SK-N-SH (cell line): ENCODE data around the gene CDK1. TPM values are rescaled to one million over a fixed set of nuclear protein-coding genes. Genes with fewer than 3 reads are reported as not detected.

ENCODE experiments used
- CTCF ChIA-PET: fragments of 300-600, 350-600 bp; formaldehyde crosslinking; extraction: SDS; loops from one replicate; lab custom pipeline; 2021; lab: Yijun Ruan, JAX
- POLR2A ChIA-PET: fragments of 350-600 bp; sonication (Branson Sonifier 250); formaldehyde crosslinking; extraction: SDS; loops from one replicate; lab custom pipeline; 2020; ENCODE audit warnings: antibody characterized with exemption, inconsistent platforms; lab: Yijun Ruan, JAX
- DNase-seq: peaks from one replicate; pipeline ENCODE4 v3.0.0; 2012
- H2AFZ ChIP-seq: fragments of 200-600 bp; sonication (generic); 2 replicates; pipeline ENCODE4 v1.8.1; 2016; ENCODE audit warnings: antibody characterized with exemption, mild to moderate bottlenecking, low read depth
- H3F3A ChIP-seq: fragments of 200-600 bp; sonication (generic); replicated peaks from 2 replicates; pipeline ENCODE3; 2016; ENCODE audit warnings: antibody characterized with exemption, mild to moderate bottlenecking; ENCODE audit not compliant: insufficient read depth
- H3K27ac ChIP-seq, 2 experiments: fragments of 200-500 bp in 1 of 2; fragments of 200-600 bp in 1 of 2; sonication (Bioruptor generic) in 1 of 2; sonication (generic), shearing (Covaris generic) in 1 of 2; 2 replicates each; pipeline versions ENCODE4 v1.5.1 to v1.6.1; 2014 to 2016; ENCODE audit warnings: low read depth in 2 of 2, inconsistent platforms in 1 of 2, low read length in 1 of 2, mild to moderate bottlenecking in 1 of 2, mixed read lengths in 1 of 2
- H3K27me3 ChIP-seq: fragments of 200-600 bp; sonication (generic), shearing (Covaris generic); 2 replicates; pipeline ENCODE4 v1.6.1; 2016; ENCODE audit warnings: mixed run types; ENCODE audit not compliant: insufficient read depth
- H3K36me3 ChIP-seq, 2 experiments: fragments of 200-500 bp in 1 of 2; fragments of 200-600 bp in 1 of 2; sonication (Bioruptor generic) in 1 of 2; sonication (generic) in 1 of 2; replicated peaks in 1 of 2; 2 replicates each; pipeline versions ENCODE3 to v1.5.1; 2014 to 2016; ENCODE audit warnings: low read length in 1 of 2, mild to moderate bottlenecking in 1 of 2; ENCODE audit not compliant: insufficient read depth in 2 of 2, control insufficient read depth in 1 of 2
- H3K4me1 ChIP-seq, 2 experiments: fragments of 200-500 bp in 1 of 2; fragments of 200-600 bp in 1 of 2; sonication (Bioruptor generic) in 1 of 2; sonication (generic), shearing (Covaris generic) in 1 of 2; 2 replicates each; pipeline versions ENCODE4 v1.5.1 to v1.6.1; 2014 to 2016; ENCODE audit warnings: low read depth in 1 of 2, low read length in 1 of 2, mixed run types in 1 of 2; ENCODE audit not compliant: insufficient read depth in 2 of 2, control insufficient read depth in 1 of 2
- H3K4me2 ChIP-seq: fragments of 200-600 bp; sonication (generic), shearing (Covaris generic); 2 replicates; pipeline ENCODE4 v1.6.1; 2017; ENCODE audit warnings: mixed run types
- H3K4me3 ChIP-seq, 2 experiments: fragments of 200-500 bp in 1 of 2; fragments of 200-600 bp in 1 of 2; sonication (Bioruptor generic) in 1 of 2; sonication (generic), shearing (Covaris generic) in 1 of 2; 2 replicates each; pipeline versions ENCODE4 v1.5.1 to v1.8.1; 2014 to 2016; ENCODE audit warnings: low read depth in 2 of 2, inconsistent platforms in 1 of 2, low read length in 1 of 2, mild to moderate bottlenecking in 1 of 2, mixed read lengths in 1 of 2, moderate library complexity in 1 of 2
- H3K79me2 ChIP-seq: fragments of 200-600 bp; sonication (generic); 2 replicates; pipeline ENCODE4 v1.8.1; 2017; ENCODE audit warnings: mild to moderate bottlenecking; ENCODE audit not compliant: insufficient read depth
- H3K9ac ChIP-seq: fragments of 200-600 bp; sonication (generic); 2 replicates; pipeline ENCODE4 v1.6.1; 2017; ENCODE audit warnings: mixed run types
- H3K9me2 ChIP-seq: fragments of 200-600 bp; sonication (generic); 2 replicates; pipeline ENCODE4 v1.6.1; 2017; ENCODE audit warnings: mixed run types
- H3K9me3 ChIP-seq: fragments of 200-600 bp; sonication (generic); 2 replicates; pipeline ENCODE4 v1.6.1; 2017; ENCODE audit warnings: mixed run types, mild to moderate bottlenecking, moderate library complexity
- H4K20me1 ChIP-seq: fragments of 200-600 bp; sonication (generic); 2 replicates; pipeline ENCODE4 v1.6.1; 2017; ENCODE audit warnings: mild to moderate bottlenecking, mixed run types; ENCODE audit not compliant: insufficient read depth
- ELF1 ChIP-seq: IDR thresholded peaks from 2 replicates; pipeline ENCODE4 v1.4.0; 2012
- EP300 ChIP-seq, 2 experiments: IDR thresholded peaks; 2 replicates each; pipeline versions ENCODE4 v1.4.0 to v1.6.1; 2012; ENCODE audit warnings: borderline replicate concordance in 1 of 2, low read depth in 1 of 2, low read length in 1 of 2
- EZH2phosphoT487 ChIP-seq: fragments of 200-600 bp; sonication (generic); IDR thresholded peaks from 2 replicates; pipeline ENCODE4 v1.6.1; 2017; ENCODE audit warnings: low read depth, mixed run types, mild to moderate bottlenecking, antibody characterized with exemption, moderate library complexity, borderline replicate concordance
- FOXM1 ChIP-seq: IDR thresholded peaks from 2 replicates; pipeline ENCODE4 v1.4.0; 2012; ENCODE audit warnings: low read depth, mild to moderate bottlenecking
- JUND ChIP-seq: IDR thresholded peaks from 2 replicates; pipeline ENCODE4 v1.4.0; 2012
- NFIC ChIP-seq: IDR thresholded peaks from 2 replicates; pipeline ENCODE4 v1.4.0; 2012; ENCODE audit warnings: borderline replicate concordance
- NRF1 ChIP-seq: IDR thresholded peaks from 2 replicates; pipeline ENCODE4 v1.6.1; 2012; ENCODE audit warnings: low read depth, mild to moderate bottlenecking, low read length
- POLR2AphosphoS5 ChIP-seq: IDR thresholded peaks from 2 replicates; pipeline ENCODE4 v1.6.1; 2012; ENCODE audit warnings: low read depth, low read length
- RAD21 ChIP-seq: IDR thresholded peaks from 2 replicates; pipeline ENCODE4 v1.6.1; 2012; ENCODE audit warnings: mild to moderate bottlenecking, low read length
- RCOR1 ChIP-seq: fragments of 150-350 bp; IDR thresholded peaks from 2 replicates; pipeline ENCODE4 v1.6.1; 2017; ENCODE audit warnings: antibody characterized with exemption, low read length
- RFX5 ChIP-seq: IDR thresholded peaks from 2 replicates; pipeline ENCODE4 v1.6.1; 2012; ENCODE audit warnings: mild to moderate bottlenecking, improper control_type of control experiment, low read length
- RXRA ChIP-seq: IDR thresholded peaks from 2 replicates; pipeline ENCODE4 v1.4.0; 2012; ENCODE audit warnings: low read depth, mild to moderate bottlenecking, borderline replicate concordance
- SMC3 ChIP-seq: IDR thresholded peaks from 2 replicates; pipeline ENCODE4 v1.6.1; 2012; ENCODE audit warnings: low read depth, low read length, improper control_type of control experiment
- TEAD4 ChIP-seq: IDR thresholded peaks from 2 replicates; pipeline ENCODE4 v1.4.0; 2012; ENCODE audit warnings: mild to moderate bottlenecking, borderline replicate concordance; ENCODE audit not compliant: insufficient read depth
- WGBS: methylation state at CpG from one replicate; pipeline ENCODE4 v1.1.6; 2017; ENCODE audit warnings: low lambda C conversion rate; 5-methylcytosine and 5-hydroxymethylcytosine counted together
- polyA plus RNA-seq, 3 experiments: library from polyadenylated mRNA; depleted of rRNA; stranded (reverse); fragments of >200 nt; gene quantifications; 2 replicates each; pipeline ENCODE4 v1.2.3, GENCODE V29; 2012
- TF ChIP-seq, protein P1 (sequence below): IDR thresholded peaks from 2 replicates; pipeline ENCODE4 v1.6.1; 2012; ENCODE audit warnings: mild to moderate bottlenecking, low read depth, low read length, moderate library complexity
- TF ChIP-seq, protein P2 (sequence below): IDR thresholded peaks from 2 replicates; pipeline ENCODE4 v1.4.0; 2012; ENCODE audit warnings: low read depth, borderline replicate concordance
- TF ChIP-seq, protein P3 (sequence below): fragments of 200-600 bp; sonication (generic); IDR thresholded peaks from 2 replicates; pipeline ENCODE4 v1.6.1; 2017; ENCODE audit warnings: antibody characterized with exemption, mild to moderate bottlenecking, moderate library complexity
- TF ChIP-seq, protein P4 (sequence below): fragments of 150-350 bp; IDR thresholded peaks from 2 replicates; pipeline ENCODE4 v1.6.1; 2017; ENCODE audit warnings: antibody characterized with exemption, low read length, low read depth, borderline replicate concordance

CDK1 gene
- polyA plus RNA-seq, 1 of the 3 experiments (the other 2 are of a cell fraction), result 20.8 TPM

DNA sequence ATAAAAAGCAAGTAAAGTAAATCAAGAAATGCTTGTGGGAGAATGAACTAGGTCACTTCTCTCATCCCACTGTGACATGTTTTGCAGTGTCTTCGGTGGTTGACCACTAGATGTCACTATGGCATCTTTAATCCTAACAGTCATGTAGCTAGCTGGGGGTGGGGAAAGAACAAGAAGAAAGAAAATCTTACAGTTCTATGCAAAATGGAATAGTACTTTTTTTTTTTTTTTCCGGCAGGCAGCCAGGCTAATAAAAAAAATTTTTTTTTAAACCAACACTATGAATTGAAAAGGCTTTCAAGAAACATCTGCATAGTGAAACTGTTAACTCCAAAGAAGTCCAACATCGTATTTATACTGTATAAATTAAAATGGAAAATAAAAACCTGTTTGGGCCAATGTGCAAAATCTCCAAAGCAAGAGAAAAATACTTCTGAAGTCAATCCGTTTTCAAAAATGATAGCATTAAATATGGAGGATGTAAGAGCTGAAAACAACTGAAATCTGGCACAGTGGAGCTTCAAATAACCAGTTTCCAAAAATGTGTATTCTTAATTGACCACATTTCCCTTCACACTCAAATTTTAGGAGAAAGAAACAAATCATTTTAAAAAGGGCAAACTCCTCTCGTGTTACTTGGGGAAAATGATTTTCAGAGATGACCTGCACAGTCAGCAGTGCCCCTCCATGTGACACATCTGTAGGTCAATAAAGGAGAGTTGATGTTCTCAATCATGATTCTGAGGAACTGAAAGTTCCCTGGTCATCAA, 38.5 kb downstream of the CDK1 start (continued):
- no peak for TF ChIP-seq EZH2phosphoT487
- TF ChIP-seq, protein P1, sequence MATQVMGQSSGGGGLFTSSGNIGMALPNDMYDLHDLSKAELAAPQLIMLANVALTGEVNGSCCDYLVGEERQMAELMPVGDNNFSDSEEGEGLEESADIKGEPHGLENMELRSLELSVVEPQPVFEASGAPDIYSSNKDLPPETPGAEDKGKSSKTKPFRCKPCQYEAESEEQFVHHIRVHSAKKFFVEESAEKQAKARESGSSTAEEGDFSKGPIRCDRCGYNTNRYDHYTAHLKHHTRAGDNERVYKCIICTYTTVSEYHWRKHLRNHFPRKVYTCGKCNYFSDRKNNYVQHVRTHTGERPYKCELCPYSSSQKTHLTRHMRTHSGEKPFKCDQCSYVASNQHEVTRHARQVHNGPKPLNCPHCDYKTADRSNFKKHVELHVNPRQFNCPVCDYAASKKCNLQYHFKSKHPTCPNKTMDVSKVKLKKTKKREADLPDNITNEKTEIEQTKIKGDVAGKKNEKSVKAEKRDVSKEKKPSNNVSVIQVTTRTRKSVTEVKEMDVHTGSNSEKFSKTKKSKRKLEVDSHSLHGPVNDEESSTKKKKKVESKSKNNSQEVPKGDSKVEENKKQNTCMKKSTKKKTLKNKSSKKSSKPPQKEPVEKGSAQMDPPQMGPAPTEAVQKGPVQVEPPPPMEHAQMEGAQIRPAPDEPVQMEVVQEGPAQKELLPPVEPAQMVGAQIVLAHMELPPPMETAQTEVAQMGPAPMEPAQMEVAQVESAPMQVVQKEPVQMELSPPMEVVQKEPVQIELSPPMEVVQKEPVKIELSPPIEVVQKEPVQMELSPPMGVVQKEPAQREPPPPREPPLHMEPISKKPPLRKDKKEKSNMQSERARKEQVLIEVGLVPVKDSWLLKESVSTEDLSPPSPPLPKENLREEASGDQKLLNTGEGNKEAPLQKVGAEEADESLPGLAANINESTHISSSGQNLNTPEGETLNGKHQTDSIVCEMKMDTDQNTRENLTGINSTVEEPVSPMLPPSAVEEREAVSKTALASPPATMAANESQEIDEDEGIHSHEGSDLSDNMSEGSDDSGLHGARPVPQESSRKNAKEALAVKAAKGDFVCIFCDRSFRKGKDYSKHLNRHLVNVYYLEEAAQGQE, result no peak
- no peak for TF ChIP-seq POLR2AphosphoS5
- TF ChIP-seq RFX5, result peak; percentile 34; the same call in 1 of the 2 replicates
- peak; percentile 90 for TF ChIP-seq SMC3
- TF ChIP-seq NRF1, result peak; percentile 8; the same call in 1 of the 2 replicates
- no peak for TF ChIP-seq TEAD4
- TF ChIP-seq RXRA, result no peak
- TF ChIP-seq, all 33 proteins: peak for 9

DNA sequence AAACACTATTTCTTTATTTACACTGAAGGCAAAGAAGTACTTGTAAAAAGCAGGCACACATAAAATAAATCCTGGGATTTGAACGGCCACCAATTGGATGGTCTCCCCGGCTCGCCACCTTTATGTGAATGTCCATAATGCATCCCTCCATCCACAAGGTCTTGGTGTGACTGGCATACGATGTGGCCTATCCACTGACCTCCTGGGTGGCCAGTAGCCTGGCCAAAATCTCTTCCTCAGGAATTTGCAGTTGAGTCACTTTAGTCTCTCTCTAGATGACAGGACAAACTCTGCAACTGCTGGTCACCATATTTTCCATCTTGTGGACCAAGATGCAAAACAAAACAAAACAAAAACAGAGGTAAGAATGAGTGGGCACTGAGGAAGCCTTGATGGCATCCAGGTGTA, 39.1 kb downstream of the CDK1 start:
- Histone ChIP-seq H3K9me2 (no peaks in the 10 kb centered on the region), H3K27me3 (no peaks in the 10 kb centered on the region), H3K9ac (no peak overlapping the region), H3K27ac (peak overlapping the region; percentile 39 to 88; a peak in 3 of 4 replicates), H3K4me1 (peaks cover 2 to 32% of the 10 kb centered on the region in 2 experiments), H3K9me3 (no peaks in the 10 kb centered on the region), H4K20me1 (no peaks in the 10 kb centered on the region), H3K36me3 (no peaks in the 10 kb centered on the region), H3F3A (peaks cover 6% of the 10 kb centered on the region), H2AFZ (no peak overlapping the region), H3K79me2 (no peaks in the 10 kb centered on the region), H3K4me2 (0 out of 2 replicates have a peak overlapping the region, but pooled peaks have one; percentile 37)
- ChIA-PET POLR2A (no interaction called here), CTCF (interaction anchor here (0.6 to 3.7 kb wide), 15 partner anchors 9 to 1079 kb away, joined by 3 to 25 read pairs (median 4); no protein-coding TSS in a partner anchor)
- DNase-seq, result no peak
- WGBS, result 89% methylated on average over 4 of the region's 4 CpGs
- TF ChIP-seq, protein P2, sequence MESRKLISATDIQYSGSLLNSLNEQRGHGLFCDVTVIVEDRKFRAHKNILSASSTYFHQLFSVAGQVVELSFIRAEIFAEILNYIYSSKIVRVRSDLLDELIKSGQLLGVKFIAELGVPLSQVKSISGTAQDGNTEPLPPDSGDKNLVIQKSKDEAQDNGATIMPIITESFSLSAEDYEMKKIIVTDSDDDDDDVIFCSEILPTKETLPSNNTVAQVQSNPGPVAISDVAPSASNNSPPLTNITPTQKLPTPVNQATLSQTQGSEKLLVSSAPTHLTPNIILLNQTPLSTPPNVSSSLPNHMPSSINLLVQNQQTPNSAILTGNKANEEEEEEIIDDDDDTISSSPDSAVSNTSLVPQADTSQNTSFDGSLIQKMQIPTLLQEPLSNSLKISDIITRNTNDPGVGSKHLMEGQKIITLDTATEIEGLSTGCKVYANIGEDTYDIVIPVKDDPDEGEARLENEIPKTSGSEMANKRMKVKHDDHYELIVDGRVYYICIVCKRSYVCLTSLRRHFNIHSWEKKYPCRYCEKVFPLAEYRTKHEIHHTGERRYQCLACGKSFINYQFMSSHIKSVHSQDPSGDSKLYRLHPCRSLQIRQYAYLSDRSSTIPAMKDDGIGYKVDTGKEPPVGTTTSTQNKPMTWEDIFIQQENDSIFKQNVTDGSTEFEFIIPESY, result no peak
- TF ChIP-seq, protein P3, sequence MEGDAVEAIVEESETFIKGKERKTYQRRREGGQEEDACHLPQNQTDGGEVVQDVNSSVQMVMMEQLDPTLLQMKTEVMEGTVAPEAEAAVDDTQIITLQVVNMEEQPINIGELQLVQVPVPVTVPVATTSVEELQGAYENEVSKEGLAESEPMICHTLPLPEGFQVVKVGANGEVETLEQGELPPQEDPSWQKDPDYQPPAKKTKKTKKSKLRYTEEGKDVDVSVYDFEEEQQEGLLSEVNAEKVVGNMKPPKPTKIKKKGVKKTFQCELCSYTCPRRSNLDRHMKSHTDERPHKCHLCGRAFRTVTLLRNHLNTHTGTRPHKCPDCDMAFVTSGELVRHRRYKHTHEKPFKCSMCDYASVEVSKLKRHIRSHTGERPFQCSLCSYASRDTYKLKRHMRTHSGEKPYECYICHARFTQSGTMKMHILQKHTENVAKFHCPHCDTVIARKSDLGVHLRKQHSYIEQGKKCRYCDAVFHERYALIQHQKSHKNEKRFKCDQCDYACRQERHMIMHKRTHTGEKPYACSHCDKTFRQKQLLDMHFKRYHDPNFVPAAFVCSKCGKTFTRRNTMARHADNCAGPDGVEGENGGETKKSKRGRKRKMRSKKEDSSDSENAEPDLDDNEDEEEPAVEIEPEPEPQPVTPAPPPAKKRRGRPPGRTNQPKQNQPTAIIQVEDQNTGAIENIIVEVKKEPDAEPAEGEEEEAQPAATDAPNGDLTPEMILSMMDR, result no peak
- TF ChIP-seq, protein P4, sequence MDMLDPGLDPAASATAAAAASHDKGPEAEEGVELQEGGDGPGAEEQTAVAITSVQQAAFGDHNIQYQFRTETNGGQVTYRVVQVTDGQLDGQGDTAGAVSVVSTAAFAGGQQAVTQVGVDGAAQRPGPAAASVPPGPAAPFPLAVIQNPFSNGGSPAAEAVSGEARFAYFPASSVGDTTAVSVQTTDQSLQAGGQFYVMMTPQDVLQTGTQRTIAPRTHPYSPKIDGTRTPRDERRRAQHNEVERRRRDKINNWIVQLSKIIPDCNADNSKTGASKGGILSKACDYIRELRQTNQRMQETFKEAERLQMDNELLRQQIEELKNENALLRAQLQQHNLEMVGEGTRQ, result no peak
- TF ChIP-seq NRF1 (no peak), NFIC (no peak), RCOR1 (no peak), EP300 (IDR thresholded peaks at IDR 0.05; ENCODE audit: borderline replicate concordance in 1 of 2, low read depth in 1 of 2, low read length in 1 of 2) (no peak), RXRA (no peak), POLR2AphosphoS5 (no peak), JUND (no peak), ELF1 (no peak), RAD21 (no peak), FOXM1 (no peak)
- TF ChIP-seq, all 33 proteins: peak for 0
- H3K4me3 ChIP-seq, result no peak overlapping the region
